Measurements from ENCODE around the gene FAM20A. TPM values are rescaled to one million over a fixed set of nuclear protein-coding genes. Genes with fewer than 3 reads are reported as not detected.

The FAM20A gene
- total RNA-seq, 2 donors from 2014 or later = under 0.01 to 1.3 TPM

DNA sequence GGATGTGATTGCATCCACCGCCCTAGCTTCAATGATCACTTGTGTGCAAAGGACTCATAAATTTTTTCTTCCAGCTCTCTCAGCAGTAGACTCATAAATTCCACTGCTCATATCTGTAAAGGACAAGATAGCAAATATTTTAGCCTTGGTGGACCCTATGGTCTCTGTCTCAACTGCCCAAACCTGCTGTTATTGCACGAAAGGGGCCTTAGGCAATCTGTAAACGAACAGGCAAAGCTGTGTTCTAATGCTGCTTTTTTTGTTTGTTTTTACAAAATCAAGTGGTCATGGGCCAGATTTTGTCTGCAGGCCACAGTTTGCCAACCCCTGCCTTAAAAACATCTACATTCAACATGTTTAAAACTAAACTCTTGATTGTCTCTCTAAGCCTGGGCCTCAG lies 34.1 kb downstream of the FAM20A start:
- H3K36me3 ChIP-seq (replicated peaks in 1 of 2; ENCODE audit: insufficient read depth in 1 of 2, low read depth in 2 of 2) = no peaks in the 10 kb centered on the region
- TF ChIP-seq POLR2A (IDR thresholded peaks at IDR 0.05) (no peak), CTCF (IDR thresholded peaks at IDR 0.05) (no peak)
- no peak overlapping the region for H3K27ac ChIP-seq
- 80 to 83% methylated on average over 3 of the region's 3 CpGs for WGBS, 2 donors
- no peak for DNase-seq
- no peaks in the 10 kb centered on the region for H3K4me1 ChIP-seq
- intact Hi-C loops (cut with DNase I) = no loop called here
- ATAC-seq = no peak
- no peaks in the 10 kb centered on the region for H3K27me3 ChIP-seq
- H3K9me3 ChIP-seq = no peaks in the 10 kb centered on the region
- no peak overlapping the region for H3K4me3 ChIP-seq

- intact Hi-C loops (cut with DNase I) = no loop called here
- H3K9me3 ChIP-seq = no peaks in the 10 kb centered on the region
- 65 to 75% methylated on average over 2 of the region's 2 CpGs for WGBS, 2 donors
- ATAC-seq (no peak), DNase-seq (no peak)
- no peak overlapping the region for H3K4me3 ChIP-seq
- H3K27ac ChIP-seq = no peak overlapping the region
- no peaks in the 10 kb centered on the region for H3K36me3 ChIP-seq (replicated peaks in 1 of 2; ENCODE audit: insufficient read depth in 1 of 2, low read depth in 2 of 2)
- H3K4me1 ChIP-seq = no peaks in the 10 kb centered on the region
- no peaks in the 10 kb centered on the region for H3K27me3 ChIP-seq
- TF ChIP-seq POLR2A (IDR thresholded peaks at IDR 0.05) = no peak
Observed at GRCh38 chr17:68566442-68566738, 34.8 kb downstream of the FAM20A start.

DNA sequence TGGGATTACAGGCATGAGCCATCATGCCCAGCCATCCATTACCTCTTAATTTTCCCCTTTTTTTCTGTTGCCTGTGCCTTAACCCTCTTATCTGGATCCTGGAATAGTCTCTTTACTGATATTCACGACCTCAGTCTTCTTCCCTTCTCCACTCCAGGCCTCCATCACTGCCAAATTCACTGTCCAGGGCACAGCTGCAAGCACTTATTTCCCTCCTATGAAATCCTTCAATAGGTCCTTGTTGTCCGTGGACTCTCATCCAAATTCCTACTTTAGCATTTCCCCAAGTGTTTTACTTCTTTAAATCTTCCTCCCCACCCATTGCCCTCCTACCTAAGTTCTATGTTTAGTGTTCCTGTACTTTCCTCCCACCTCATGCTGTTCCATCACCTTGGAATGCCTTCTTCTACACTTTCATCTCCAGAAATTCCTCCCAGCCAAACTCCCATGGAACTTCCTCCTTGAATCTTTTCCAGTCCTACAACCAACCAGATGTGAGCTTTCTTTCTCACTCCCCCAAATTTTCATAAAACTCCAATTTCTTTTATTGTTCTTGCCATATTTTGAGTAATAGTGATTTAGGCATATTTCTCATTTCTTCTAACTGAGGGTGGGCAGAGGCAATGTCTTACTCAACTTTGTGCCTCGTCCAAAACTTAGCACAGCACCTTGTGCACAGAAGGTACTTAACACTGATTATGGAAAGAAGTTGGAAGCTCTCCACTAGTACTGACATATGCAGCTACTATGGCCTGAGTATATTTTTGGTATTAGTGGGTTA lies 35.3 kb downstream of the FAM20A start:
- Histone ChIP-seq H3K9me3 (no peaks in the 10 kb centered on the region), H3K27ac (no peak overlapping the region), H3K27me3 (no peaks in the 10 kb centered on the region), H3K4me3 (no peak overlapping the region), H3K36me3 (replicated peaks in 1 of 2; ENCODE audit: insufficient read depth in 1 of 2, low read depth in 2 of 2) (no peaks in the 10 kb centered on the region), H3K4me1 (no peaks in the 10 kb centered on the region)
- DNase-seq (no peak), ATAC-seq (no peak)
- intact Hi-C loops (cut with DNase I) = no loop called here
- 76 to 80% methylated on average over 3 of the region's 3 CpGs for WGBS, 2 donors
- no peak for TF ChIP-seq POLR2A (IDR thresholded peaks at IDR 0.05)
- no peak for TF ChIP-seq CTCF (IDR thresholded peaks at IDR 0.05)

DNA sequence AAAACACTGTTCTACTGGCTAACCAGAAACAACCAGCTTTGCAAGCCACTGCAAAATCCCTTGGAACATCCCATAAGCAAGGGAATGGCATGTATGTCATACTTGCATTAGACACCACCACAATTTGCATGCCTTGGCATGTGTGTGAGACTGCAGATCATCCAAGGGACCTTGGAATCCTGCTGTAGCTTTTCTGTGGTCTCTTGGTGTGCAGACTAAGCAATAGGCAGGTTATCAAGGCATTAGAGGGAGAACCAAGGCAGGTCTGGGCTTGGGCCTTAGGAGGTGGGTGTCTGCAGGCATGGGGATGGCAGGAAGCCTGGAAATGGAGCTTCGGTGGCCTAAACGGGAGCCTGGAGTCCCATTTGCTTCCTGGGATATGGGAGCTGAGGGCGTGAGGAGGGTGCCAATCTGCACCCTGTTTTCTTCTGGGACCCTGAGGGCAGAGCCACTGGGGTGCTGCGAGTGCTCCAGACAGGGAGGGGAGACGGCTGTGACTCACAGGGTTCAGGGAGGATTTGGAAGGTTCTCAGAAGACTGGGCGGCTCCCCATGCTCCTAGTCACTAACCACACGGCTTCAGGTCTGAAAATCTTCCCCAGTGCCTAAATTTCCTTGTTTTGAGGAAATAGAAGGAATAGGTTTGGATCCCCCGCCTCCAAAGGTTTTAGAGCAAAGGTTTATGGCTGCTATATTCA lies 36.6 kb downstream of the FAM20A start:
- Histone ChIP-seq H3K4me1 (no peaks in the 10 kb centered on the region), H3K36me3 (replicated peaks in 1 of 2; ENCODE audit: insufficient read depth in 1 of 2, low read depth in 2 of 2) (no peaks in the 10 kb centered on the region), H3K27me3 (no peaks in the 10 kb centered on the region), H3K9me3 (no peaks in the 10 kb centered on the region), H3K27ac (no peak overlapping the region), H3K4me3 (no peak overlapping the region)
- intact Hi-C loops (cut with DNase I) = no loop called here
- ATAC-seq (no peak), DNase-seq (no peak)
- no peak for TF ChIP-seq CTCF (IDR thresholded peaks at IDR 0.05)
- TF ChIP-seq POLR2A (IDR thresholded peaks at IDR 0.05) = no peak
- 78 to 82% methylated on average over 8 of the region's 8 CpGs for WGBS, 2 donors

- Histone ChIP-seq H3K27ac (no peak overlapping the region), H3K4me3 (no peak overlapping the region), H3K27me3 (no peaks in the 10 kb centered on the region), H3K9me3 (no peaks in the 10 kb centered on the region), H3K36me3 (replicated peaks in 1 of 2; ENCODE audit: insufficient read depth in 1 of 2, low read depth in 2 of 2) (no peaks in the 10 kb centered on the region), H3K4me1 (no peaks in the 10 kb centered on the region)
- intact Hi-C loops (cut with DNase I) = no loop called here
- ATAC-seq (no peak), DNase-seq (no peak)
- 85 to 90% methylated on average over 4 of the region's 4 CpGs for WGBS, 2 donors
- no peak for TF ChIP-seq POLR2A (IDR thresholded peaks at IDR 0.05)
- no peak for TF ChIP-seq CTCF (IDR thresholded peaks at IDR 0.05)
Observed at GRCh38 chr17:68562736-68563135, 38.4 kb downstream of the FAM20A start.
